C4-2B (cell line): Measurements from ENCODE around the gene MICU1.

Source experiments
- H3K27ac ChIP-seq: fragments of 450-650 bp; 2 replicates; pipeline ENCODE4 v1.5.1; 2017
- CTCF ChIP-seq: fragments of 450-650 bp; conservative IDR thresholded peaks from 2 replicates; pipeline ENCODE4 v1.5.1; 2017; ENCODE audit warnings: mild to moderate bottlenecking
- ZFX ChIP-seq: fragments of 450-650 bp; IDR thresholded peaks from 2 replicates; pipeline ENCODE4 v1.6.1; 2017

The MICU1 gene

DNA sequence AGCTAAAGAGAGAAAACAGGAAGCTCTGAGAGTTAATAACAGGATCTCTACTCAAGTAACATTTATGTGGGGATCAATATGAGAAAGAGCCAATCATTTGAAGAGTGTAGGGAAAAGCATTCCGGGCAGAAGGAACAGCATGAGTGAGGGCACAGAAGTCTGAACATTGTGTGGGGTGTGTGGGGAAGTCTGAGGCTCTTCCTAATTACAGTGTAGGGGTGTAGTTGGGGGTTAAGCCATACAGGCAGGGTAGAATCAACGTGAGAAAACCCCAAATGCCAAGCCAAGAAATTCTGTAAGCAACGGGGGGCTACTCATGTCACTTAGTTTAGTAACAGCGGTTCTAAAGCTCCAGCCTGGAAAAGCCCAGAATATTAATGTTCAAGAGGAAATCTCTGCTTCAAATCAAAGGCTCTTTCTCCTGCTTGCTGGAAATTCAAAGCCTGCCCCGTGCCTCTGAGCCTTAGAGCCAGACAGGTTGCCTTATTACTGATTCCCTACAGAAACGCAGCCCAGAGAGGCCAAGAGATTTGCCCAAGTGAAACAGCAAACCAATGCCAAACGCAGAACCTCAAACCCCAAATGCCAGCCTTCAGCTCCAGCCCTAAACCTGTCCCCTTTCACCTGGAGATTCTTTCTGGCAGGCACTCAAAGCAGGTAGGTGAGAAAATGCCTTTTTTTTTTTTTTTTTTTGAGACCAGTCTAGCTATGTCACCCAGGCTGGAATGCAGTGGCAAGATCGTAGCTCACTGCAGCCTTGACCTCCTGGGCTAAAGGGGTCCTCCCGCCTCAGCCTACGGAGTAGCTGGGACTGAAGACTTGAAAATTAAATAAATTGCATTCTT, 307.2 kb downstream of the MICU1 start:
- TF ChIP-seq CTCF: no peak
- no peak for TF ChIP-seq ZFX
- H3K27ac ChIP-seq: no peak overlapping the region
